NCI-H128 (cell line): ENCODE results near the gene C1orf105.

ENCODE experiments used
- DNase-seq: peaks from one replicate; lab custom pipeline; 2025; ENCODE audit not compliant: unreplicated experiment; lab: John Stamatoyannopoulos, UW

C1orf105 gene

DNA sequence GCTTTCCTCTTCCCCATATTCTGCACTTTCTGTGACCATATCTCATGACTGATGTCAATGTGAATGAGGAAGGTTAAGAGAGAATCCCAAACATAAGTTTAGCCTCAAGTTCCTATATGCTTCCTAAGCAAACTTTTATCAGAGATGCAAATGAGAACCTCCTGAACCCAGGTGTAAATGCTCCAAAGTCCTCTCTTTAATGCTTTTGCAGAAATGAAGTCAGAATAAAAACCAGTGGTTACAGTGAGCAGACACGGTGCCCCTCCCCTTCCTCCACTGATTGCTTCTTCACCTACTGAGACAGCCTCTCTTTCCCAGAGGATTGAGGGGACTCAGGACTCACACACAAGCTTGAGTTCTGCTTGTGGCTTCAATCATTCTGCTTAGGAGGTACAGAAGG is 35.0 kb downstream of the C1orf105 start:
- no peak for DNase-seq

DNA sequence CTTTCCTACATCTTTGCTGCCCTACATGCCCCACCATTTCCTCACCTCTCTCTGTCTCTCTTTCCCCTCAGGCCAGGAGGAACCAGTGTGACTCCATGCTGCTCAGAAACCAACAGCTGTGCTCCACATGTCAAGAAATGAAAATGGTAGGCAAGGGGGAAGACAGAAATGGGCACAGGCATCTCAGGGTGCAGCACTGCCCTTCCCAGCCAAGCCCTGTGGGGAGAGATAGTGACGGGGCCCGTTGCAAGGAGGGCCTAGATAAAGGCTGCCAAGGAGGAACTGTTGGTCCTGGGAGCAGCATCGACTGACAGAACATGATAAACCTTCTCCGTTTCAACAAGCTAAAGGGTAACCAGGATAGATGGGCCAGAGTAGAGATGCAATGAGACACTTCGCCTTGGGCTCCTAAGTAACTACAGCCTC is 35.9 kb downstream of the C1orf105 start:
- DNase-seq: no peak

DNA sequence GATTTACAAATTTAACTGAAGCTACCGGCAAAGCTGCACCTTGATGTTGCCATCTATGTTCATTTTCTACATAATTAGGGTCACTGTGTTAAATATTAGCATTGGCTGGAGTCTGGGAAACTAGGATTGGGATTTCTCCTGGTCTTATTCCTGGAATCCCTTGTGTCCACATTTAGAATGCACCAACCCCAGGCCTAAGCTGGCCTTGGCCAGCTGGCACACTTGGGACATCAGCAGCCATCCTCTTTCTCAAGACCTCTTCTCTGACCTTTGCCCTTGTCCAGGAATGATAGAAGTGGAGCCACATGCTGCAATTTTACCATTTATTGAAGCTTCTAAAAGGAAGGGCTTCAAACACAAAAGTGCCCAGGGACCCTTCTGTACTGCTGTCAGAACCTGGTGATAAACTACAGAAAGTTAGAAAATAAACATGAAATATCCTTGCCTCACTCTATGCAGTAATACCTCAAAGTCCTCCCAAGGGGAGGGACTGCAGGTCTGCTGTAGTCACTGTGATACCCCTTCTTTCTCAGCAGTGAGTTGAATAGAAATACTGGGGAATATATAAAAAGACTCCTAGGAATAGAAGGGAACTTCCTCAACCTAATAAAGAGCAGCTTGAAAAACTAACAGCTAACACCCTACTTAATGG is 37.1 kb downstream of the C1orf105 start:
- DNase-seq: no peak

DNA sequence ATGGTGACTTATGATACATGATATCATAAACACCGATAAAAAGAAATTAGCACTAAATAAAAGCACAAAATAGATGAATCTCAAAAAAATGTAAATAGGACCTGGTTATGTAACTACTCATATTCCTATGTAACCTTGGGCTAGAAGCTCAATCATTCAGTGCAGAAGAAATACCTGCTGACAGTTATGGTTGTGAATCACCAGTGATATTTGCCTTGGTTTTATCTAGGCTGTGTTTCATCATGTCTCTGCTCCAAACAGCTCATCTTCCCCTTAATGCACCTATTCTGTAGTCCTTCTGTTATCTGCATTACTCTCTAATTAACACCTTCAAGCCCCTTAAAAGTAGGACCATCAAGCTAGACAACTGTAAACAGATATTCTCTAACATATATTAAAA is 39.7 kb downstream of the C1orf105 start:
- DNase-seq: no peak

DNA sequence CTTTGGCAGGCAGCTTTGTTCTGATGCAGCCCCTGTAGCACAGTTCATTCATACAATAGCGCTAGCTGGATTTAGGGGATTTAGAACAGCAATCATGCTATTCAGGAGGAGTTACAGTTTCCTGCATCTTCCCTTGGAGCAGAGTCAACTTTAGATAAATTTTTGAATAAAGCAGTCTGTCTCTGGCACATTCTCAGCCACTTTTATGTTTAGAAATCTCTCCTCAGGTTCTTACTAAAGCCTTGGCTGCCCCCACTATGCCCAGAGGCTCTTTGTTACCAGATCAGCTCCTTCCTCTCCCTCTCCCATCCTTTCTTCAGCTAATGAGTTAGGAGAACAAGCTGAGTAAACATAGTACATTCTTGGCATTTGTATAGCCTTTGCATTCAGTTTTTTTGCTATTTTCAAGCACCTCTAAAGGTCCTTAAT is 40.4 kb downstream of the C1orf105 start:
- DNase-seq: no peak

DNA sequence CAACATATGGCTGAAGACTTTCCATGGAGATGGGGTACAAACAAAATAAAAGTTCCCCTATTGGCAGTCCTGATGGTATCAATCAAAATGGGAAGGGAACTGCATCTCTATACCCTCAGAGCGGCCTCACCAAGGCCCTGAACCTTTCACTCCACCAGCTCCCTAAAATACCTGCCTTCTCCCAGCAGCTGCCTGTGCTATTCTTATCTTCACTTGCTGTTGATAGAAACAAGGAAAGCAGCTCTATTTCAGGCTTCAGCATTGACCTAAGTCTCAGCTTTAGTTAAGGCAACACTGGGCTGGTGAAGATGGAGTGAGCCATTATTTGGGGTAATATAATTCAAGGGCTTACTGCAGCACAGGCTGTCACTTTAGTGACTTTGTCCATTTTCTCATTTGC is 45.1 kb downstream of the C1orf105 start:
- DNase-seq: no peak

DNA sequence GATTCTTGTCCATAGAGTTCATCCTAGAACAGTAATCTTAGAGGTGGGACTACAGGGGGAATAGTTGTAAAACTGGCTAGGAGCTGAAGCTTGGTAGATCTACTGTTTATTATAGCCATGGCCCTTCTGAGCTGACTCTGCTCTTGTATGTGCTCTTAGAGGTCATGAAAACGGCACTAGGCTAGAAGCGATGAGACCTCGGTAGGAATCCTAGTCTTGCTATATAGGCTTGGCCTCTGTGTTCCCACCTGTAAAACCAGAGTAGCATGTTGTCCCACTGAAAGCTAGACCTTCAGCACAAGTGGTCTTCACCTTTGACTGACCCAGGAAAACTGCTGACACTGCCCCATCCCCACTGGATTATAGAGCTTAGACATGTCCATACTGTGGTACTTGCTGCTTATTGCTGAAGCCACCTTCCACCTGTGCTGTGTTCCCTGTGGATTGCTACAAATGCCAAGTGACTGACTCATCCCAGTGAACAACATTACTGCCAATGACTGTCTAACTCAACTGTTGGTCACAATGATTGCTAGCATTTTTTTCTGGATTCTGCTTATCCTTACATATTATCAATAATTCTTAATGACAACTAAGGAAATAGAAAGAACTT is 46.4 kb downstream of the C1orf105 start:
- no peak for DNase-seq

DNA sequence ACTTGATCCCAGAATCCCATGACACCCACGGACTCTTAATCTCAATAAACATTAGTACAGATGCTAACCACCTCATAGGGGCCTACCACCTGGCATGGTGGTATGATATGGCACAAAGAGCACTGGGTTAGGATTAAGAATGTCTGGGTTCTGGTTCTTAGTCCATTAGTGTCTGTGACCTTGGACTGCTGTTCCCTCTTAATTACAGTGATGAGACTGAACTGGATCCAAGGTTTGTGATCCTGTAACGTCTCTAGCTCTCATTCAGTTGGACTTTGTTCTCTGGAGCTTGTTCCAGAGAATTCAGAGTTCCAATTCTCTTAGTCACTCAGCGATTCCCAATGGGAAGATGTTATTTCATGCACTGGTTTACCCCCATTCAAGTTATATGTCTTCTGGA is 47.0 kb downstream of the C1orf105 start:
- DNase-seq: no peak

DNA sequence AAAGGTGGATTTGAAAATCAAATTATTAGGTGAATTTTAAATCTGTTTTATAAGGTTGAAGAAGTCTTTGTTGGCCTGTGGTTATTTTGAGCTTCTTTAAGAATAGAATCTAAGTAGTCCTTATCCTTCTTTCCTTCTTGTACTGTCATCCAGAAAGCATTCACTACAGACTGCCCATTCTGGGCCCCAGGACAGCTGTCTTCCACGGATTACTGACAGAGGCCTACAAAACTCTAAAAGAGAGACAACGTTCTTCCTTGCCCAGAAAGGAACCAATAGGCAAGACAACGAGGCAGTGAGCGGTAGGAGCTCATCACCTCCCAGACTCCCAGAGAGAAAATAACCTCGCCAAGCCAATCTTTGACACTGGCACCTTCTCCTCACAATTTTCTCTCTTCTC is 47.8 kb downstream of the C1orf105 start:
- no peak for DNase-seq

DNA sequence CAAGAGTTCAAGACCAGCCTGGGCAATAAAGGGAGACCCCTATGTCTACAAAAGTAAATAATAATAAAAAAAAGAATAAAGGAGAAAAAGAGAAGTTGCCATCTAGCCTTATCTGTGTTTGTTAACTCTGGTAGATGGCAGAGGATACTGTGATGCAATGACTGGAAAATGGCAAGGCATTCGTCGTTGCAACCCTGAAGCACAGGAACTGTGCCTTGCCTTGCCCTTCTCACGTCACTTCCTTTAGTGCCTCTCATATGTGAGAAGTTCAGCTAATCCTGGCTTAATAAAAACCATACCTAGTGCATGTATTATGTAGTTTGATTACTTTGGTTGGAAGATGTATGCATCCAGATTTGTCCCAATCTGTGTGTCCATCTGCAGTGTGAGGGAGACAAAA is 49.2 kb downstream of the C1orf105 start:
- DNase-seq: no peak

DNA sequence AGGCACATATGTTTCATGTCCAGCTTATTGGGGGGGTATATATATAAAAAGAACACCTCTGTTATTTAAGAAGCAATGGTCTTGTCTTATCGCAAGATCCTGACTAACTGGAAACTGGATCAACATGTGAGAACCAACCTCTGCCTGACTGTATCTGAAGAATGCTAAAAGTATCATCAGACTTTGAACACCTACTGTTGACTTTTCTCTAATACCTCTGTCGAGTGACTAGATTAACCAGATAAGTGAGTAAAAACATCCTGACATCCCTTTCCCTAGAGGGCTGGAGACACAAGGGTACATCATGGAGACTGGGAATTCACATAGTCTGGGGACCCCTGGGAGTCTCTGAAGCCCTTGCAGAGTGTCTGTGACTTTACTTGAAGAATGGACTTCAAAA is 49.7 kb downstream of the C1orf105 start:
- DNase-seq: no peak

DNA sequence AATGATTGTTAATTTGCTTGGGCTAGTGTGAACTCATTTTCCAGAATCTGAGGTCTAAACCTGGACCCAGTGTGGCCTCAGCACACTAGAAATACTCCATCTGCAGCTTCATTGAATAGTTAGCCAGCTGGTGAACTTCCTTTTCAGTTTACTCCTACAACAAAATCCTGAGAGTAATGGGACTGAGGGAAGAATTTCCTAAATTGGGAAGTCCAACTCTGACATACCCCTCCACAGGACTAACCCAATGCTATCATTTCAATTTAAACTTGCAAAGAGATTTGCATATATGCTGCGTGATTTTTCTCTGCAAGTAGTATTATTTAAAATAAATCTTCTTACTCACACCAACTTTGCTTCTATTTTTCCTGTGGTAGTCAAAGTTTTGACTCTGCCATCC is 51.2 kb downstream of the C1orf105 start:
- no peak for DNase-seq

DNA sequence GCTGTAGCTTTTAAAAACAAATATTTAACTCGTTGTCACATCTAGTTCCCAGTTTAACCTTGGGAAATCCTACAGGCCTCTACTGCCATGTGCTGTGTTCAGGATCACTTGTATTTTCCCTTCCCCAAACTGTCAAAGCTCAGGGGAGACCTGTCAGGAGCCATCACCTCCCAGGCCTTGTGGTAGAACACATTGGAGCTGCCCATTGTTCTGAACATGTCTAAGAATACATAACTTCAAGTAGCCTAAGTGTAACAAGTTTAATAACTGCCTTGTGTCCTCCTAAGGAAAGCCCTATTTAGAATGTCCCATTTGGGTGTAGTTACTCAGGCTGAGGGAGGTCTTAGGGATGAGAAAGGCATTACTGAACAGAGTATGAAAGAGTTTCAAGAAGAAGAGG is 52.0 kb downstream of the C1orf105 start:
- no peak for DNase-seq

DNA sequence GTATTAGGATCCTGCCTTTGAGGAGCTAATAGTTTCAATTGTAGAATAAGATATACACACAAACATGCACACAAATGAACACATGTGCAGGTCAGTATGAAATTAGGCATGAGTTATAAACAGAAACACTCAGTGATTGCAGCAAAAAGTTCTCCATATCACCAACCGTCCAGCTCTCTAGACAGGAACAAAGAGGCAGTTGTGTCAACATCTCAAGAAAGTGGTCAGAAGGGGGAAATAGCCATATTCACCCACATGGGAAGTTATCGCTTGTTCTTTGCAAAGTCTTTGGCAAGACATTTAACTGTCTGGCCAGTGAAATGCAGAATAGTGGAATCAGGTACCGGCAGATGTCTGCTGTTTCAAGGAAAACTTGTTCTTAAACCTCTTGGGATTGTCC is 52.8 kb downstream of the C1orf105 start:
- DNase-seq: no peak

DNA sequence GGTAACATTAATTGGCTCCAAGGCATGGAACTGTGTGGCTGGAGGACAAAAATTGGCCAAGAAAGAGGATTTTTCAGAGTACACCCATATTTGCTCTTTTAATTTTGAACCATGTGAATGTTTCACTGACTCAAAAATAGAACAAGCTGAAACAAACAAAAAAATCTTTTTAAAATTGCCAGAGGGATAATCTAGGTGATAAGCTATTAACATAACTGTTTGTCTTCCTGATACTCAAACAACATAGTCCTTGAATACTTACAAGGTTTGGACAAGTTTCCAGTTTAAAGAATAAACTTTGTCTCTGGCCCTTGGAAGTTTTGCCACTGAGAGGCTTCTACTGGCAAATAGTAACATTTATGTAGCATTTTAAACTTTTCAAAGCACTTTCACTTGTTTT is 53.4 kb downstream of the C1orf105 start:
- no peak for DNase-seq

DNA sequence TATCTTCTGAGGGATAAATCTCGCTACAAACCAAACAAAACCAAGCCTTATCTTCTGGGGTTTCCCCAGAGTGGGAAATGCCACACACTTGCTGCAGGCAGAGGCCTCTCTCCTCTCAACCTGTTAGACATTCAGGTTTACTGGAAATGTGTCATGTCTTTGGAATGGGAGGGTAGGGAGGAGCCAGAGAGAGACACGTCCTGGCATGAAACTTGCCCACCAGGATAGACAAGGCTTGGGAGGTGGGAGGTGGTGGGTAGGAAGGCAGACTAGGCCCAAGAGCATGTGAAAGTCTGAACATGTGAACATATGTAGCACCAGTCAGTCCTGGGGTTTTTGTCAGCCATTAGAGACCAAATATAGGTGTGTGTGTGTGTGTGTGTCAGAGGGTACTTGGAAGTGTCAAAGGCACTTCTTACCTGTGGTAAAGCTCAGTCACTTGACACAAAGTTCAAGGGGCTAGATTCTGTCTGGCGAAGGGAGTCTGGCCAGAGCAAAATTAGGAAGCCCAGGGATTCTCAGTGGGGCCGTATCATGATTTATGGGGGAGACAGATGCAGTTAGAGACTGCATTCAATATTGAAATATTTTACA is 55.8 kb downstream of the C1orf105 start:
- DNase-seq: no peak

DNA sequence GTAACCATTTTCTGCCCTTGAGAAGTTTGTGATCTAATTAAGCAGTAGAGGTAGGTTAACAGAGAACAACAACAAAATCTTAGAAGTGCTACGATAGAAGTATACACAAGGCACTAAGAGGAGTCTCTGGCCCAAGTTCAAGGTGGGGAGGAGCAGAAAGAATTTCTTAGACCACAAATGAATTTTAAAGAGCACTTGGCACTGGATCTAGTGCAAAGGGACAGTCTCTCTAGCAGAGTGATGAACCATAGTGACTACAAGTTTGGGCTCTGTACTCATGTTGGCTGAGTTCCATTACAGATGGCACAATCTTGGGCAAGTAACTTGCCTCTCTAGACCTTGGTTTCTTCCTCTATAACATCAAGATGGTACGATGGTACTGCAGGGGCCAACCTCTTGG is 56.7 kb downstream of the C1orf105 start:
- DNase-seq: no peak

DNA sequence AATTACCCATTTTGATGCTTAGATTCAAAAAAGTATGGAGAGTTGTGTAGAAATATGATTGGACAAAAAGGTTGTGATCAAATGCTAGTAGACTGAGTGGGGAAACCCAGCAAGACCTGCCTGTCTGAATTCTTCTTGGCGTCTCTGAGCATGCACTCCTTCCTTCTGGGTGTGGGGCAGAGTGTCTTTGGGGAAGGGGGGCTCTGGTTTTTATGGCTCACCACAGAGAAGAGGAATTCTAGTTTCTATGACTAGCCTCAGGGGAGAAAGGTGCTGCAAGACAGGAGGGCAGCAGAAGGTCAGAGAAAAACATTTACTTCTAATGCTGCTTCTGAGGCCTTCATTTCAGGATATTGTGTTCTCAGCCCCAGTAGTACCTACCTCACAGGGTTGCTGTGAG is 57.3 kb downstream of the C1orf105 start:
- DNase-seq: no peak

DNA sequence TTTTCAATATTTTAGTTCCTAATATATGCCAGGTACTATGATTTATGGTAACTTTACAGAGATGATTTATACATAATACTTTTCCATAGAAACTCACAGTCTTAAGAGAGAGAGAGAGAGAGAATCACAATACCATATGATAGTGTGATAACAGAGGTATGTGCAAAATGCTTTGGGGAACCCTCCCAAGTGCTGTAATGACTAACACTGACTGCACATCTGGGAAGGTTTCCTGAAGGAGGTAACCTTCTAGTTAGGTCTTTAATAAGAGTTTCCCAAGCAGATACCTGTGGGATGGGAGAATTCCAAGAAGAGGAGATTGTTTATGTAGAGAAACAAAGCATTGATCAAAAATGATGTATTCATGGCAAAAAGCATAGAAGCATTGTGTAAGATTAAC is 58.0 kb downstream of the C1orf105 start:
- DNase-seq: no peak

DNA sequence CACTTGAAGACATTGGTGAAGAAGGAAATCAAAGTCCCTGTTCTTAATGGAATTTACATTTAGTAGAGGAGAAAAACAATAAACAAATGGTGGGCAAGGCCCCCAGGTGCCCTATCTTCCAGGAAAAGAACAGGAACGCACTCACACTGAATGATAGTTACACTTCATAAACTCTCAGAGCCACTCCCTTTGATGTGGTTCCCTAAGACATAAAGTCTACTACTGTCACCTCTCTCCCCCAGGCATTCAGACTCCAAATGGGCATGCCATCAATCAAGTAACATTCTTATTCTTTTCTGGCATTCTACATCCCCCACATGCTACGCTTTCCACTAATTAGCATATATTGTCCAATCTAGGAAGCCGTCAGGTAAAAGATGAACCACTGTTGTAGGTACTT is 59.9 kb downstream of the C1orf105 start:
- DNase-seq: no peak

DNA sequence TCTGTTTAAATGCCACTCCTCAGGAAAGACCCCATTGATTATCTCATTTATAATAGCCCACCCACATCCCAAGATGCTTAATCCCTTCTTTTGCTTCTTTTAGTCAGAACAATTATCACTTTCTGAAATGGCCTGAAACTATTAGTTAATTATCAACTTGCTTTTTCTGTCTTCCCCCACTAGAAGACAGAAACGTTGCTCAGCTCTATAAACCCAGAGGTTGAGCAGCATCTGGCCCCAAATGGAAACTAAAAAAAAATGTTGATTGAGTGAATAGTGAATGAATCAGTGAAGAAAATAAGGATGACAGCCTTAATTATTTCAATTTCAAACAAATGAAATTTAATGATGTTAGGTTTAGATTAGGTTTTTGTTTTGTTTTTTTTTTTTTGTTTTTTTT is 61.6 kb downstream of the C1orf105 start:
- DNase-seq: no peak

DNA sequence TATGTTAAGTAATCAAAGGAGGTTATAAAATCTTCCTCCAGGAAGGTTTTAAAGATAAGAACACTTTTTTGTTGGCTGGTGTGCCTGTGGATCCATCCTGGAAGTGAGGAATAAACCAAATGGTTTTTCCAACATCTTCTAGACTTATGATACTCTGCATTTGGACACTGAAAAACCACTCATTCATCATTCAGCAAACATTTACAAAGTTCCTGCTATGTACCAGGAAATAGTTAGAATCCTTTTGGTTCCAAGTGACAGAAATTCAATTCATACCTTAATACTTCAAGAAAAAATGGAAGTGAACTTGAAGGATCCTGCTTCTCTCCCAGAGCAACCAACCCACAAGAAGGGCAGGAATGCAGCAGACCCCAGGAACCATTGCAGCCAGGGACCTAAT is 63.0 kb downstream of the C1orf105 start:
- DNase-seq: no peak

DNA sequence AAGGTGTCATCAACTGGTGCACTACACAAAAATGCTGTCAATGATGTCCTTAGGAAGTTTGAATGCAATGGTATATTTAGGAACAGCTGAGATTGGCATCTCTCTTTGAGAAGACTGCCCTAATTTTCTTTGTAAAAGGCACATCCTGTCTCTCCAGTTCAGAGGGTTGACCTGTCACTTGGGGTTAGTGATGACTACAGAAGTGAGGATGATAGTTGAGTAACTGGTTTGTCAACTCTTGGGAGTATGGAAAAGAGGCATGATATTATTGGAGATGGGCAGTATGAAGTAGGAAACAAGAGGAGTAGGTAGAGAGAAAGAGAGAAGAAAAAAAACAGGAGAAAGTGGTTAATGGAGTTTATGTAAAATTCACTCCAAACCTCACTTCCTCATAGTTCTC is 63.8 kb downstream of the C1orf105 start:
- DNase-seq: no peak
